GM20431 (cell line): ENCODE results near the gene KLHL11.

Experiments used
- in situ Hi-C: fragments of 300-500 bp; cut with MseI, MboI; formaldehyde crosslinking; loops from one replicate; pipeline ENCODE4 v1.15.0; 2020; ENCODE audit warnings: low sequenced_read_pairs; ENCODE audit not compliant: unreplicated experiment

Gene KLHL11

GRCh38 chr17:41864836-41865595, at the start of gene KLHL11:
Gene KLHL11, minus strand, starts transcription at chr17:41865423. Its CDS starts 53 bp downstream, at chr17:41865370.
- in situ Hi-C loops = no loop called here

- in situ Hi-C loops = no loop called here
Observed at GRCh38 chr17:41915020-41915419, 49.8 kb upstream of the KLHL11 start.

GRCh38 chr17:41914358-41914766, 49.1 kb upstream of the KLHL11 start:
- in situ Hi-C loops = no loop called here

GRCh38 chr17:41913798-41914197, 48.6 kb upstream of the KLHL11 start:
- in situ Hi-C loops = no loop called here

- in situ Hi-C loops = no loop called here
Observed at GRCh38 chr17:41912925-41913324, 47.7 kb upstream of the KLHL11 start.

GRCh38 chr17:41910701-41911391, 45.6 kb upstream of the KLHL11 start:
- in situ Hi-C loops = no loop called here

- in situ Hi-C loops = no loop called here
Observed at GRCh38 chr17:41909088-41909487, 43.9 kb upstream of the KLHL11 start.

- in situ Hi-C loops = no loop called here
Observed at GRCh38 chr17:41907633-41908539, 42.7 kb upstream of the KLHL11 start.

- in situ Hi-C loops = no loop called here
Observed at GRCh38 chr17:41907185-41907556, 41.9 kb upstream of the KLHL11 start.

- in situ Hi-C loops = no loop called here
Observed at GRCh38 chr17:41906465-41907184, 41.4 kb upstream of the KLHL11 start.

- in situ Hi-C loops = no loop called here
Observed at GRCh38 chr17:41905172-41905571, 39.9 kb upstream of the KLHL11 start.

- in situ Hi-C loops = no loop called here
Observed at GRCh38 chr17:41904242-41904841, 39.1 kb upstream of the KLHL11 start.

GRCh38 chr17:41901646-41902045, 36.4 kb upstream of the KLHL11 start:
- in situ Hi-C loops = no loop called here

GRCh38 chr17:41896726-41897125, 31.5 kb upstream of the KLHL11 start:
- in situ Hi-C loops = no loop called here

- in situ Hi-C loops = no loop called here
Observed at GRCh38 chr17:41895617-41896016, 30.4 kb upstream of the KLHL11 start.

- in situ Hi-C loops = no loop called here
Observed at GRCh38 chr17:41894791-41895331, 29.6 kb upstream of the KLHL11 start.

- in situ Hi-C loops = no loop called here
Observed at GRCh38 chr17:41893384-41893783, 28.2 kb upstream of the KLHL11 start.

- in situ Hi-C loops = no loop called here
Observed at GRCh38 chr17:41892021-41892376, 26.8 kb upstream of the KLHL11 start.
